OCI-LY1 (cell line): ENCODE results near the gene CFAP46.

Experiments used
- EZH2 ChIP-seq: fragments of 200-600 bp; sonication (generic), shearing (Covaris generic); IDR thresholded peaks from 2 replicates; pipeline ENCODE4 v1.8.0; 2017; ENCODE audit warnings: borderline replicate concordance, mixed run types, mild to moderate bottlenecking, antibody characterized with exemption, low read length, moderate library complexity, mixed read lengths
- TF ChIP-seq, protein P1 (sequence below): fragments of 200-600 bp; sonication (generic), shearing (Covaris generic); IDR thresholded peaks from 2 replicates; pipeline ENCODE4 v1.5.1; 2017; ENCODE audit warnings: mild to moderate bottlenecking, antibody characterized with exemption, low read length, moderate library complexity, mixed read lengths

DNA sequence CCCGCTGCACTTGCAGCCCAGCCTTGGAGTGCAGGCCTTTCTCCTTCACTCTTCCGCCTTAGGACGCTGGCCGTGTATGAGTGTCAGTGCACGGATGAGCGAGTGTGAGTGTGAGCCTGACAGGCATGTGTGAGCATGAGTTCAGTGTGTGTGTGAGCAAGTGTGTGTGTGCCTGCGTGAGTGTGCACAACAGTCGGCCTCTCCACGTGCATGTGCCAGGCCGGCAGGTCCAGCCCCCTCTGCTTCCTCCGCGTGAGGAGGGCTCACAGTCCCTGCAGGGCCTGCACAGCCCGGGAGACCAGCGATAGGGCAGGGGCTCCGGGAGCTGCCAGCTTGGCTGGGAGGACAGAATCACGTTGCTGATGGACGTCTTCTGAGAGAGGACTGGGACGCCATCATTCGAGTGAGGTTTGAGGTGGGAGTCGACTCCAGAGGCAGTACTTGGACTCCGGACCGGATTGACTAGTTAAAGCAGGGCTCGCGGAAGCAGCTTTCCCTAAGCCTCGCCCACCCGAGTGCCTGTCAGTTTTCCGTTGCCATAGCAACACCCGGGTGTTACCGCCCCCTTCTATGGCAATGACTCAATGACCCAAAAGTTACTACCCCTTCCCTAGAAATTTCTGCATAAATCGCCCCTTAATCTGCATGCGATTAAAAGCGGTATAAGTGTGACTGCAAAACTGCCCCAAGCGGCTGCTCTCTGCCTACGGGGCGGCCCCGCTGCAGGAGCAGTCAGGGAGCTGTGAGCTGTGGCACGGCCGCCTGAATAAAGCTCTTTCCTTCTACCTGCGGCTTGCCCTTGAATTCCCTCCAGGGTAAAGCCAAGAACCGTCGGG is 19.6 kb upstream of the CFAP46 start:
- no peak for TF ChIP-seq EZH2
- TF ChIP-seq, protein P1, sequence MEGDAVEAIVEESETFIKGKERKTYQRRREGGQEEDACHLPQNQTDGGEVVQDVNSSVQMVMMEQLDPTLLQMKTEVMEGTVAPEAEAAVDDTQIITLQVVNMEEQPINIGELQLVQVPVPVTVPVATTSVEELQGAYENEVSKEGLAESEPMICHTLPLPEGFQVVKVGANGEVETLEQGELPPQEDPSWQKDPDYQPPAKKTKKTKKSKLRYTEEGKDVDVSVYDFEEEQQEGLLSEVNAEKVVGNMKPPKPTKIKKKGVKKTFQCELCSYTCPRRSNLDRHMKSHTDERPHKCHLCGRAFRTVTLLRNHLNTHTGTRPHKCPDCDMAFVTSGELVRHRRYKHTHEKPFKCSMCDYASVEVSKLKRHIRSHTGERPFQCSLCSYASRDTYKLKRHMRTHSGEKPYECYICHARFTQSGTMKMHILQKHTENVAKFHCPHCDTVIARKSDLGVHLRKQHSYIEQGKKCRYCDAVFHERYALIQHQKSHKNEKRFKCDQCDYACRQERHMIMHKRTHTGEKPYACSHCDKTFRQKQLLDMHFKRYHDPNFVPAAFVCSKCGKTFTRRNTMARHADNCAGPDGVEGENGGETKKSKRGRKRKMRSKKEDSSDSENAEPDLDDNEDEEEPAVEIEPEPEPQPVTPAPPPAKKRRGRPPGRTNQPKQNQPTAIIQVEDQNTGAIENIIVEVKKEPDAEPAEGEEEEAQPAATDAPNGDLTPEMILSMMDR: no peak
